Measurements from ENCODE around the gene USP12.
A peak's percentile ranks its signal among the peaks of the same experiment; 100 is the strongest.

Gene USP12

DNA sequence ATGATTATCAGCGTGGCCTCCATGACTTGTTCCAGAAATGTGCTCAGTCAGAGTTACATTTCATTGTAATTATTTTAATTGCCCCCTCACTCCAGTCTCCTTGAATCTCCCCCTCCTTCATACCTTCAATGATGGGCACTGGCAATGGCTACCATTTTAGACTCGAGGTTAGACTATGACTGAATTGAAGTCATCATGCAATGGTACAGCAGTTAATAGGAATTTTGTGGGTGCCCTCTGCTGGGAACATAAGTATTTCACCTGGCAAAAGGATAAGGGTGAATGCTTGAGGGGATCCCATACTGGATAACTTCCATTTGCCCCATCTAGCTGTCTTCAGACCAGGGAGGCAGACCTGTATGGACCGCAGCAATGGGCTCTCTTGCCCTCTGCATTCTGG is 32.2 kb upstream of the USP12 start:
- no peak overlapping the region for H3K4me3 ChIP-seq (ENCODE audit: low read depth, low read length)
- no peak for DNase-seq (ENCODE audit: low read depth)
- TF ChIP-seq, protein P1, sequence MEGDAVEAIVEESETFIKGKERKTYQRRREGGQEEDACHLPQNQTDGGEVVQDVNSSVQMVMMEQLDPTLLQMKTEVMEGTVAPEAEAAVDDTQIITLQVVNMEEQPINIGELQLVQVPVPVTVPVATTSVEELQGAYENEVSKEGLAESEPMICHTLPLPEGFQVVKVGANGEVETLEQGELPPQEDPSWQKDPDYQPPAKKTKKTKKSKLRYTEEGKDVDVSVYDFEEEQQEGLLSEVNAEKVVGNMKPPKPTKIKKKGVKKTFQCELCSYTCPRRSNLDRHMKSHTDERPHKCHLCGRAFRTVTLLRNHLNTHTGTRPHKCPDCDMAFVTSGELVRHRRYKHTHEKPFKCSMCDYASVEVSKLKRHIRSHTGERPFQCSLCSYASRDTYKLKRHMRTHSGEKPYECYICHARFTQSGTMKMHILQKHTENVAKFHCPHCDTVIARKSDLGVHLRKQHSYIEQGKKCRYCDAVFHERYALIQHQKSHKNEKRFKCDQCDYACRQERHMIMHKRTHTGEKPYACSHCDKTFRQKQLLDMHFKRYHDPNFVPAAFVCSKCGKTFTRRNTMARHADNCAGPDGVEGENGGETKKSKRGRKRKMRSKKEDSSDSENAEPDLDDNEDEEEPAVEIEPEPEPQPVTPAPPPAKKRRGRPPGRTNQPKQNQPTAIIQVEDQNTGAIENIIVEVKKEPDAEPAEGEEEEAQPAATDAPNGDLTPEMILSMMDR (IDR thresholded peaks at IDR 0.05; ENCODE audit: low read depth, low read length, missing control alignments), result peak; percentile 8

DNA sequence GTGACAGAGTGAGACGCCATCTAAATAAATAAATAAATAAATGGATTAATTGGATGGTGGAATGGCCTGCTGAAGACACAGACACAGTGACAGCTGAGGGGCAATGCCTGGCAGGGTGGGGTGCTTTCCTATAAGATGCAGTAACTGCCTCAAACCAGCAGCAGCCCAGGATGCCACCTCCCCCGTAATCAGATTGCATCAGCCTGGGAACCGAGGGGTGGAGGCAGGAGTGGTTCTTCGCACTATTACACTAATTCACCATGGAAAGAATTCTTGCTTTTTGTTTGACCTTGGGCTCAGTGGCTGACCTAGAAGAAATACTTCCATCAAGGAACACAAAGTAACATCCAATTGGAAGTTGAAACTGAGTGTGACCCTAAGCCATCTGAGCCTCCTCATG is 31.6 kb upstream of the USP12 start:
- no peak for DNase-seq (ENCODE audit: low read depth)
- TF ChIP-seq, protein P1 (IDR thresholded peaks at IDR 0.05; ENCODE audit: low read depth, low read length, missing control alignments), result no peak

GRCh38 chr13:27201661-27202060 is 30.1 kb upstream of the USP12 start:
- TF ChIP-seq, protein P1 (IDR thresholded peaks at IDR 0.05; ENCODE audit: low read depth, low read length, missing control alignments), result no peak
- H3K4me3 ChIP-seq (ENCODE audit: low read depth, low read length), result no peak overlapping the region
- no peak for DNase-seq (ENCODE audit: low read depth)

More for the DNA sequence above, 31.6 kb upstream of the USP12 start:
- no peak overlapping the region for H3K4me3 ChIP-seq (ENCODE audit: low read depth, low read length)

DNA sequence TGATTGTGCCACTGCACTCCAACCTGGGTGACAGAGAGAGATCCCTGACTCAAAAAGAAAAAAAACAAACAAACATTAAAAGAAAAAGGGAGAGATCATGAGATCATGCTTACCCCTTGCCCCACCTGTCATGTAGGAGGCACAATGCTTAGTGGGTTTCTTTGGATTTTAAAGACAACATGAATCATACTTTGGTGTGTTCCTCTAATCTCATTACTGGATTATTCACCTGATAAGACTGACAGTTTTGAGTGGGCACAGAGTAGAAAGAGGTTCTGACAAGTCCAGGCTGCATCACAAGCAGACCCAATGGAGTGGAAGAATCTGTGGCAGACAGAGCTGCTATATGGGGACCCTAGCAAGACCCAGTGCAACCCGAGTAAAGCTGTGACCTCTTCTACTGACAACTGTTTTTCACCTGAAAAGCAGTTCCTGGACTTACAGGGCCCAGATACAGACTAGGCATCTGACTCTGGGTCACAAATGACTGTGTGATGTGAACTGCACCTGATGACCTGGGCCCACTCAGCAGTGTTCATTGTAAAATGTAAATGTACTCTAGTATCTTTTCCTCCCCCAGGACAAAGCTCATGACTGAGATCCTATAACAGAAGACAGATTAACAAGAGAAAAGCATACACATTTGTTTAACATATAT is 28.9 kb upstream of the USP12 start:
- no peak for DNase-seq (ENCODE audit: low read depth)
- H3K4me3 ChIP-seq (ENCODE audit: low read depth, low read length), result no peak overlapping the region

DNA sequence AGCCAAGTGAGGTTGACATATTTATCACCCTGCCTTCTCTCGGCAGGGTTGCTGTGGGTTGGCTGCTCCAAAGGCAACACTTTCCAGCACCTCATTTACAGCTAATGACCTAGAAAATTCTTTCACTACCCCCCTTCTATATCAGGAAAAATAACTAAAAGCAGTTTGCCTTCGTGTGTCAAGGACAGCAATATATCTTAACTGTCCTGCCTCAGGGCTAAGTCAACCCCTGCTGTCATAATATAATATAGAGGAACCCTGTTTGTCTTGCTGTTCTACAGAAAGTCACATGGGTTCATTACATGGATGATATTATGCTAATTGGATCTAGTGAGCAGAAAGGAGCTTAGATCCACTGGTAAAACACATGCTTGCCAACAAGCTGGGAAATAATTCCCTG is 28.1 kb upstream of the USP12 start:
- TF ChIP-seq, protein P1 (IDR thresholded peaks at IDR 0.05; ENCODE audit: low read depth, low read length, missing control alignments), result no peak
- no peak for DNase-seq (ENCODE audit: low read depth)
- no peak overlapping the region for H3K4me3 ChIP-seq (ENCODE audit: low read depth, low read length)

More for the DNA sequence above, 28.9 kb upstream of the USP12 start:
- TF ChIP-seq, protein P1 (IDR thresholded peaks at IDR 0.05; ENCODE audit: low read depth, low read length, missing control alignments), result no peak

- no peak for DNase-seq (ENCODE audit: low read depth)
- TF ChIP-seq, protein P1 (IDR thresholded peaks at IDR 0.05; ENCODE audit: low read depth, low read length, missing control alignments), result no peak
- no peak overlapping the region for H3K4me3 ChIP-seq (ENCODE audit: low read depth, low read length)
These were observed 27.6 kb upstream of the USP12 start for GRCh38 chr13:27199211-27199610.
